ENCODE results near the gene IQSEC1.

Gene IQSEC1

GRCh38 chr3:12924437-12924836 lies 148.8 kb downstream of the IQSEC1 start:
- FAIRE-seq: no peak

DNA sequence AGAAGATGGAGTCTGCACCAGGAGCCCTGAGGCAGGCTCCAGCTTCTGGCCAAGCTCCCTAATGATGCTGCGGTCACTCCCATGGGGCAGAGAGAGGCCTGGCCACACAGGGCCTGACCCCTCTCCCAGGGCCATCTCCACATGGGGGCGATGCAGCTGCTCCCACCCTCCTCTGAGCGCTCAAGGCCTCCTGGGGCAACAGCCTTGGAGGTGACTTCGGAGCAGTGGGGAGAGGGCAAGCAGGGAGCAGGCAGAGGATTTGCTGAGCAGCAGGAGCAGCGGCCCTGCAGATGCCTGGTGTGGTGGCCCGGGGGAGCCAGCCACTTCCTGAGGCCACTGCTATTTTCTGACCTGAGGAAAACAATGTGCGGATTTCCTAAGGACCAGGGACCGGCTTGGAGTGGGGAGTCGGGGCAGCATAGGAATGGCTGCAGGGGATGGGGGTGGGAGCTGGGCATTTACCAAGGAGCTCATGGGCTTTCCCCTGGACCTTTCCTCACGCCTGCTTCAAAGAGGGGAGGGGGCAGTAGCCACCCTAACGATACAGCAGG lies 150.3 kb downstream of the IQSEC1 start:
- no peak for FAIRE-seq

DNA sequence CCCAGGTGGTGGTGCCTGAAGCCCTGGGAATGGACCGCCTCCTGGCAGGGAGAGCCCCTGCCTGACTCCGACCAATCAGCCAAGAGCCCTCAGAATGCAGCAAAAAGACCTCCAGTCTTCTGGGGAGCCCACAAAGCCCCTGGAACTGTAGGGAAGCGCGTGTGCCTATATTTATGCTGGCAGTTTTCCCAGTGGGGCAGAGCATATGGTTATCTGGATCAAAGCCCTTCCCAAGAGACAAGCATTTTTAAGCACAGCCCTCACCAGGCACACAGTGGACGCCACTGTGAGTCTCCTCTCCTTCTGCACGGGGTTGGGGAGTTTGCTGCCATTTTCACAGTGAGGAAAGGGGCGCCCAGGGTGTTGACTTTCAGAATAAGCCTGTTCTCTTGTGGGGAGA lies 150.9 kb downstream of the IQSEC1 start:
- no peak for FAIRE-seq

GRCh38 chr3:12921736-12922135 lies 151.5 kb downstream of the IQSEC1 start:
- FAIRE-seq: no peak

DNA sequence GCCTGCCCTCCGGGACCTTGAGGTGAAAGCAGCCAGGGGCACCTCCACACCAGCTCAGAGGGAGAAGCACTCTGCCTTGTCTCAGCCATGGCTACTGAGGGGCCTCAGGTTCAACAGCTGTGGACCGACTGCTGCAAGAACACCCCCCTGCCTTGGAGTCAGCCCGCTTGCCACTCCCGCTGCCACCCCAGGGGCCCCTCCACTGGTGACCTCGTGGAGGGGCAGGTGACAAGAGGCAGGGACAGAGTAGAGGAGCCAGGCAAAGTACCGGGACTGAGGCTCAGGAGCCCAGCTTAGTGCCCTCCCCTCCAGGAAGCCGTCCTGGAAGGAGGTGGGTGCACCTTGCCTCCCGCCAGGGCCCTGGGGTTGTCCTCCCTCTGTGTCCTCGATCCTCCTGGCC lies 152.3 kb downstream of the IQSEC1 start:
- no peak for FAIRE-seq

DNA sequence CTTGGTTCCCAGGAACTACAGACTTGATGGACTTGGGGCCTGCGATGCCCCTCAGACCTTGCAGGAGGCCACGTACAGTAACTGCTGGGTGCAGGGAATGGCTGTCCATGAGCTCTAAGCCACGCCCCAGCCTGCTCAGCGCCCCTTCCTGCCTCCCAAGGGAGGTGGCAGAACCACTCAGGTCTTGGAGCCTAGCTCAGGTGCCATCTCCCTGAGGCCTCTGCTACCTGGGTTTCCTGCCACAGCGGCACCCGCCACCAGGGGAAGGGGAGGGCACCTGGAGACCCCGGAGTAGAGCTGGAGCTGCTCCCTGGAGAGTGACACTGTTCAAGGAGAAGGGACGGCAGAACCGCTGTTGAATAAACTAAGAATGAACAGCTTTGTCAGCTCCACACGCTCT lies 154.0 kb downstream of the IQSEC1 start:
- FAIRE-seq: no peak

DNA sequence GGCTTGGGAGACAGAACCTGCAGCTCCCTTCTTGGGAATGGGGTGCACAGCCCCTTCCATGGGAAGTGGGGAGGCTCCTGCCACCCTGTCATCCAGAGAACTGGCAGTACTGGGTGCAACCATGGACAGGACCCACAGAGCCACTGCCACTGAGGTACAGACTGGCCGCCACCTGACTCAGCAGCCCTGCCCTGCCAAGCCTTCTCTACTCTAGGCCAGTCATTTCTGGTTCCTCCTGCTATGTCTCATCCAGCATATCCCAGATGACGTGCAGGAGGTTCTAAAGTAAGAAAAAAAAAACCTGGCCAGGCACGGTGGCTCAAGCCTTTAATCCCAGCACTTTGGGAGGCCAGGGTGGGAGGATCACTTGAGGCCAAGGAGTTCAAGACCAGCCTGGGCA lies 155.0 kb downstream of the IQSEC1 start:
- FAIRE-seq: no peak

DNA sequence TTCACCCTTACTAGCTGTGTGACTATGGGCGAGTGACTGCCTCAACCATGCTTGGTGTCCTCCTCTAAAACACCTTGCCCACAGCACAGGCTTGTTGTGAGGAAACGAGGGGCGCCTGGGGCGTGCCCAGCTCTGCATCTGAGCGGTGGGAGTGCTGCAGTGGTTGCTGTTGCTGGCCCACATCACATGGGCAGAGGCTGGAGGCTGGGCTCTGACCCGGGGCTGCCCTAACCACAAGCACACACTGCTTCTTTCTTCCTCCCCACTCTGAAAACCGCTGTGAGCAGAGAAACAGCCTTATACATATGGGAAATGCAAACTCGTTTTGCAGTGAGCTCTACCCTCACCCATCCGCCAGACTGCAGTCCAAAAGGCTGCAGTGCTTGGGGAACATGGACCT lies 157.1 kb downstream of the IQSEC1 start:
- no peak for FAIRE-seq

- FAIRE-seq: no peak
Observed at GRCh38 chr3:12914088-12914487, 159.1 kb downstream of the IQSEC1 start.

GRCh38 chr3:12911881-12912415 lies 161.3 kb downstream of the IQSEC1 start:
- FAIRE-seq: no peak

- FAIRE-seq: no peak
Observed at GRCh38 chr3:12910356-12911099, 162.7 kb downstream of the IQSEC1 start.

DNA sequence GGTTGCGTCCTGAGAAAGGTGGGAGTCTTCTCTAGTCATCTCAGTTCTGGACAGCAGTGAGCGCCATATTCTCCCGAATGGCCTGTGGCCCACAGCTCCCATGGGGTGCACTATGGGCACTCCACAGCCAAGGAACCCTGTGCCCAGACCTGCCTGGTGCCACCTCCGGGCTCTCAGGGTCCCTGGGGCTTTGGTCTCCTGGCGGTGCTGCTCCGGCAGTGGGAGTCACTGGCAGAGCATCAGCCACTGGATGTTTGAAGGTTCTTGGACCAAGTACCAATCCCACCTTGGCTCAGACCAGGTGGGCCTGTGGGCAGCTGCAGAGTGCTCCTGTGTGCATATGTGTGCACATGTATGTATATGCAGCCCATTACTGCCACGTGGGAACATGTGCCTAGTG lies 163.5 kb downstream of the IQSEC1 start:
- FAIRE-seq: no peak

- no peak for FAIRE-seq
Observed at GRCh38 chr3:12908859-12909258, 164.4 kb downstream of the IQSEC1 start.

DNA sequence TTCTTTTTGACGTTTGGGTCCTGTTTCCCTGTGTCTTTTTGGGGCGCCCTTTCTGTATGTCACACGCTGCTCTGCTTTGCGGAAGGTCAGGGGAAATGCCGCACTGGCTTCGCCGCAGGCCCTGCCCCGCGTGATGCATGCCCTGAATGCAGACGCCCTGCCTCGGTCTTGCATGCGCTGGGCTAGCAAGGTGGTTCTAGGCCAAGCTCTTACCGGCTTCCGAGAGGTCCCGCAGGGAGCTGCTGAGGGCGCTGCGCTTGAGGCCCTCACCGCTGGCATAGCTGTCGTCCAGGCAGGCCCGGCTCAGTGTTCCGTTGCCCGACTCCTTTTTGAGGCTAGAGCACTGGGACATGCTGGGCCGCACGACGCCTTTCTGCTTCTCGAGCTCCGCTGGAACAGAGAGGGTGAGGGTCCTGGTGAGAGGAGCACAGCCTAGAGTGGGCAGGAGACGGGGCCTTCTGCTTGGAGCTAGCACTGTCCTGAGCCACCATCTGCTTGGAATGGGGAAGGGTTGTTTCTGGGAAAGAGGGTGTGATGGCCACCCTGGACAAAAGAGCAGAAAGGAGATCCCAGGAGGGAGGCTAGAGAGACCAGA lies 165.0 kb downstream of the IQSEC1 start:
- FAIRE-seq: no peak

DNA sequence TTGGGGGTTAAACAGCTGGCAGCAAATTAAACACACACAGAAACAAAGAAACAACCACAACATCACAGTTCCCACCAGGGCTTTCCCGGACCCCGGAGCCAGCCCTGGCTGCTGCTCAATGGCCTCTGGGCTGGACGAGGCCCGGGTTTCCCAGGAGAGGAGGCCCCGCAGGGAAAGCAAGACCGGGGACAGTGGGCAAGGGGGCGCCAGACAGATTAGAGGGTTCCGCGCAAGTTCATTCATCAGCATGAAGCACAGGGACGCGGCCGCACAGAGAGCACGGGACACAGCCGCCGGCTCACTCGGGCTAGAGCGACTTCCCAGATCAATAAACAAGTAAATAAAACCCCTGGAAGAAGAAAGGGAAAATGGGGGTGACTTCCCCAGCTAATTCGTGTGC lies 165.5 kb downstream of the IQSEC1 start:
- no peak for FAIRE-seq

- no peak for FAIRE-seq
Observed at GRCh38 chr3:12907296-12907695, 165.9 kb downstream of the IQSEC1 start.

DNA sequence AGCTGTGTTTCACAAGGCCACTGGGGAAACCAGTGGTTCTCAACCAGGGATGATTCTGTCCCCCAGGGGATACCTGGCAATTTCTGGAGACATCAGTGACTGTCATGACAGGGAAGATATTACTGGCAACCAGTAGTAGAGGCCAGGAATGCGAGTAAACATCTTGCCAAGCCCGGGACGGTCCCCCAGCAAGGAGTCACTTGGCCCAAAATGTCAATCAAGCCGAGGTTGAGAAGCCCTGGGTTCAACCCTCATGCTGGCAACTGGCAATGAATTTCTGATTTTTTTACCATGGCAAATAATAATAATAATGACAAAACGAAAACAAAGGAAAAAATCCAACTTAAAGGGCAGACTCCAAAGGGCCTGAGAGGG lies 166.3 kb downstream of the IQSEC1 start:
- FAIRE-seq: no peak

GRCh38 chr3:12906141-12906915 lies 166.9 kb downstream of the IQSEC1 start:
- FAIRE-seq: no peak

GRCh38 chr3:12905316-12906071 lies 167.7 kb downstream of the IQSEC1 start:
- FAIRE-seq: no peak

- FAIRE-seq: no peak
Observed at GRCh38 chr3:12904951-12905315, 168.3 kb downstream of the IQSEC1 start.

DNA sequence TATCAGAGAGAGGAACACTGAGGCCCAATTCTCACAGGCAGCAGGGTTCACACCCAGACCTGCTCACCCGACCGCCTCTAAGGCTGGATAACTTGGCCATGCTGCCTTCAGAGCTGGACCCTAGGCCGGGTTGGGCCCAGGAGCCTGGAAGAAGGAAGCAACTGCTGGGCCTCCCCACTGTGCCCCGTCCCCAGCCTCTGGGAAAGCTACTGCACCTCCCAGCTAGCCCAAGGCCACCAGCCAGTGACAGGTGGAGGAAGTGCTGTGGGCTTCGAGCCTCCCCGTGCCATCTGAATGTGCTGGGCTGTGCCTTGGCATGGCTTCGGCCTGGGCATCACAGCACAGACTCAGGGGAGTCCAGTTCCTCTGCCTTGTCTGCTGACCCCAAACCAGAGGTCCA lies 169.3 kb downstream of the IQSEC1 start:
- FAIRE-seq: no peak

GRCh38 chr3:12903000-12903800 lies 170.0 kb downstream of the IQSEC1 start:
- no peak for FAIRE-seq

Measured in islet of Langerhans (tissue), 1 donor.